ENCODE results near the gene DNAI1.
"Not testable (repeated sequence)": the region's sequence is repeated elsewhere in the genome, so short reads cannot be mapped to it uniquely, and the experiment has no call there.

The DNAI1 gene

GRCh38 chr9:34437926-34438307, 20.7 kb upstream of the DNAI1 start:
- H3K27me3 Mint-ChIP-seq; H3K4me3 Mint-ChIP-seq; H3K9me3 Mint-ChIP-seq; H3K27ac Mint-ChIP-seq; DNase-seq; H3K36me3 Mint-ChIP-seq (ENCODE audit: insufficient read depth); H3K4me1 Mint-ChIP-seq (ENCODE audit: low read depth in 2 of 2); ATAC-seq (replicated peaks): not testable (repeated sequence)

GRCh38 chr9:34438465-34438864, 20.1 kb upstream of the DNAI1 start:
- H3K27me3 Mint-ChIP-seq; ATAC-seq (replicated peaks); H3K4me3 Mint-ChIP-seq; H3K9me3 Mint-ChIP-seq; H3K27ac Mint-ChIP-seq; DNase-seq; H3K4me1 Mint-ChIP-seq (ENCODE audit: low read depth in 2 of 2); H3K36me3 Mint-ChIP-seq (ENCODE audit: insufficient read depth): not testable (repeated sequence)

- no peak for ATAC-seq (replicated peaks)
- Mint-ChIP-seq H3K36me3 (ENCODE audit: insufficient read depth) (no peaks in the 10 kb centered on the region), H3K4me1 (ENCODE audit: low read depth in 2 of 2) (peaks cover 8 to 10% of the 10 kb centered on the region in 2 donors), H3K9me3 (no peaks in the 10 kb centered on the region), H3K4me3 (no peak overlapping the region), H3K27me3 (no peaks in the 10 kb centered on the region), H3K27ac (no peak overlapping the region)
- DNase-seq = no peak
These were observed 18.6 kb upstream of the DNAI1 start for GRCh38 chr9:34440017-34440416.

- ATAC-seq (replicated peaks) = no peak
- no peaks in the 10 kb centered on the region for H3K9me3 Mint-ChIP-seq
- no peak for DNase-seq
- no peak overlapping the region for H3K4me3 Mint-ChIP-seq
- H3K36me3 Mint-ChIP-seq (ENCODE audit: insufficient read depth) = no peaks in the 10 kb centered on the region
- no peaks in the 10 kb centered on the region for H3K27me3 Mint-ChIP-seq
- H3K27ac Mint-ChIP-seq = no peak overlapping the region
- H3K4me1 Mint-ChIP-seq (ENCODE audit: low read depth in 2 of 2) = peaks cover 8 to 10% of the 10 kb centered on the region in 2 donors
These were observed 15.8 kb upstream of the DNAI1 start for GRCh38 chr9:34442770-34443169.

GRCh38 chr9:34443533-34443932, 15.1 kb upstream of the DNAI1 start:
- DNase-seq (no peak), ATAC-seq (replicated peaks) (no peak)
- peaks cover 8 to 10% of the 10 kb centered on the region in 2 donors for H3K4me1 Mint-ChIP-seq (ENCODE audit: low read depth in 2 of 2)
- no peaks in the 10 kb centered on the region for H3K27me3 Mint-ChIP-seq
- no peak overlapping the region for H3K27ac Mint-ChIP-seq
- no peak overlapping the region for H3K4me3 Mint-ChIP-seq
- H3K9me3 Mint-ChIP-seq = no peaks in the 10 kb centered on the region
- H3K36me3 Mint-ChIP-seq (ENCODE audit: insufficient read depth) = no peaks in the 10 kb centered on the region

GRCh38 chr9:34443976-34444375, 14.6 kb upstream of the DNAI1 start:
- DNase-seq = no peak
- H3K4me3 Mint-ChIP-seq = no peak overlapping the region
- ATAC-seq (replicated peaks) = no peak
- H3K27ac Mint-ChIP-seq = no peak overlapping the region
- H3K9me3 Mint-ChIP-seq = no peaks in the 10 kb centered on the region
- no peaks in the 10 kb centered on the region for H3K36me3 Mint-ChIP-seq (ENCODE audit: insufficient read depth)
- no peaks in the 10 kb centered on the region for H3K27me3 Mint-ChIP-seq
- H3K4me1 Mint-ChIP-seq (ENCODE audit: low read depth in 2 of 2) = peaks cover 8 to 10% of the 10 kb centered on the region in 2 donors

- no peak for ATAC-seq (replicated peaks)
These were observed 12.1 kb upstream of the DNAI1 start for GRCh38 chr9:34446468-34446891.

GRCh38 chr9:34446951-34447350, 11.7 kb upstream of the DNAI1 start:
- DNase-seq (no peak), ATAC-seq (replicated peaks) (no peak)
- Mint-ChIP-seq H3K27ac (no peak overlapping the region), H3K4me3 (no peak overlapping the region), H3K9me3 (no peaks in the 10 kb centered on the region), H3K4me1 (ENCODE audit: low read depth in 2 of 2) (peaks cover 6 to 9% of the 10 kb centered on the region in 2 donors), H3K27me3 (no peaks in the 10 kb centered on the region), H3K36me3 (ENCODE audit: insufficient read depth) (no peaks in the 10 kb centered on the region)

More at GRCh38 chr9:34446468-34446891, 12.1 kb upstream of the DNAI1 start:
- peaks cover 4 to 8% of the 10 kb centered on the region in 2 donors for H3K4me1 Mint-ChIP-seq (ENCODE audit: low read depth in 2 of 2)
- no peaks in the 10 kb centered on the region for H3K27me3 Mint-ChIP-seq
- H3K4me3 Mint-ChIP-seq = no peak overlapping the region
- DNase-seq = no peak
- H3K27ac Mint-ChIP-seq = no peak overlapping the region
- H3K36me3 Mint-ChIP-seq (ENCODE audit: insufficient read depth) = no peaks in the 10 kb centered on the region
- no peaks in the 10 kb centered on the region for H3K9me3 Mint-ChIP-seq

- H3K36me3 Mint-ChIP-seq (ENCODE audit: insufficient read depth) = no peaks in the 10 kb centered on the region
- ATAC-seq (replicated peaks) (no peak), DNase-seq (no peak)
- H3K4me3 Mint-ChIP-seq = no peak overlapping the region
- no peaks in the 10 kb centered on the region for H3K27me3 Mint-ChIP-seq
- H3K27ac Mint-ChIP-seq = no peak overlapping the region
- H3K9me3 Mint-ChIP-seq = no peaks in the 10 kb centered on the region
- peaks cover 9 to 14% of the 10 kb centered on the region in 2 donors for H3K4me1 Mint-ChIP-seq (ENCODE audit: low read depth in 2 of 2)
These were observed 8.0 kb upstream of the DNAI1 start for GRCh38 chr9:34450644-34451043.

- Mint-ChIP-seq H3K36me3 (ENCODE audit: insufficient read depth) (no peaks in the 10 kb centered on the region), H3K27me3 (no peaks in the 10 kb centered on the region), H3K9me3 (no peaks in the 10 kb centered on the region), H3K4me3 (no peak overlapping the region), H3K4me1 (ENCODE audit: low read depth in 2 of 2) (peaks cover 9 to 19% of the 10 kb centered on the region in 2 donors), H3K27ac (no peak overlapping the region)
- ATAC-seq (replicated peaks) = no peak
- DNase-seq = no peak
These were observed 7.5 kb upstream of the DNAI1 start for GRCh38 chr9:34451135-34451534.

- DNase-seq = no peak
- ATAC-seq (replicated peaks) = no peak
- H3K4me1 Mint-ChIP-seq (ENCODE audit: low read depth in 2 of 2) = peaks cover 9 to 23% of the 10 kb centered on the region in 2 donors
- no peaks in the 10 kb centered on the region for H3K9me3 Mint-ChIP-seq
- H3K36me3 Mint-ChIP-seq (ENCODE audit: insufficient read depth) = no peaks in the 10 kb centered on the region
- no peak overlapping the region for H3K27ac Mint-ChIP-seq
- H3K4me3 Mint-ChIP-seq = no peak overlapping the region
- no peaks in the 10 kb centered on the region for H3K27me3 Mint-ChIP-seq
These were observed 7.1 kb upstream of the DNAI1 start for GRCh38 chr9:34451545-34451944.

GRCh38 chr9:34452568-34452967, 6.0 kb upstream of the DNAI1 start:
- Mint-ChIP-seq H3K27me3 (no peaks in the 10 kb centered on the region), H3K36me3 (ENCODE audit: insufficient read depth) (no peaks in the 10 kb centered on the region), H3K9me3 (no peaks in the 10 kb centered on the region), H3K27ac (no peak overlapping the region), H3K4me1 (ENCODE audit: low read depth in 2 of 2) (peaks cover 14 to 33% of the 10 kb centered on the region in 2 donors), H3K4me3 (no peak overlapping the region)
- ATAC-seq (replicated peaks) = no peak
- no peak for DNase-seq

GRCh38 chr9:34454571-34455065, 4.0 kb upstream of the DNAI1 start:
- Mint-ChIP-seq H3K36me3 (ENCODE audit: insufficient read depth) (peaks cover 4% of the 10 kb centered on the region), H3K27me3 (no peaks in the 10 kb centered on the region), H3K4me3 (no peak overlapping the region), H3K27ac (no peak overlapping the region), H3K9me3 (no peaks in the 10 kb centered on the region), H3K4me1 (ENCODE audit: low read depth in 2 of 2) (peaks cover 30 to 51% of the 10 kb centered on the region in 2 donors)
- no peak for ATAC-seq (replicated peaks)
- DNase-seq = no peak

- Mint-ChIP-seq H3K4me3 (no peak overlapping the region), H3K36me3 (ENCODE audit: insufficient read depth) (peaks cover 4% of the 10 kb centered on the region), H3K9me3 (no peaks in the 10 kb centered on the region), H3K27me3 (no peaks in the 10 kb centered on the region), H3K4me1 (ENCODE audit: low read depth in 2 of 2) (peaks cover 35 to 49% of the 10 kb centered on the region in 2 donors), H3K27ac (no peak overlapping the region)
- no peak for ATAC-seq (replicated peaks)
- no peak for DNase-seq
These were observed 2.5 kb upstream of the DNAI1 start for GRCh38 chr9:34456151-34456550.

GRCh38 chr9:34456746-34457145, 1.9 kb upstream of the DNAI1 start:
- Mint-ChIP-seq H3K4me1 (ENCODE audit: low read depth in 2 of 2) (peaks cover 29 to 44% of the 10 kb centered on the region in 2 donors), H3K9me3 (no peaks in the 10 kb centered on the region), H3K36me3 (ENCODE audit: insufficient read depth) (peaks cover 4% of the 10 kb centered on the region), H3K27ac (no peak overlapping the region), H3K27me3 (peaks cover 0 to 6% of the 10 kb centered on the region in 2 donors), H3K4me3 (peak overlapping the region; percentile 84 to 86)
- no peak for ATAC-seq (replicated peaks)
- no peak for DNase-seq
